Measurements from ENCODE around the gene MYL12A. TPM values are rescaled to one million over a fixed set of nuclear protein-coding genes. Genes with fewer than 3 reads are reported as not detected.

The MYL12A gene
- total and polyA plus RNA-seq, 2 of the 4 experiments (the other 2 are of a cell fraction) = 549 to 580 TPM

DNA sequence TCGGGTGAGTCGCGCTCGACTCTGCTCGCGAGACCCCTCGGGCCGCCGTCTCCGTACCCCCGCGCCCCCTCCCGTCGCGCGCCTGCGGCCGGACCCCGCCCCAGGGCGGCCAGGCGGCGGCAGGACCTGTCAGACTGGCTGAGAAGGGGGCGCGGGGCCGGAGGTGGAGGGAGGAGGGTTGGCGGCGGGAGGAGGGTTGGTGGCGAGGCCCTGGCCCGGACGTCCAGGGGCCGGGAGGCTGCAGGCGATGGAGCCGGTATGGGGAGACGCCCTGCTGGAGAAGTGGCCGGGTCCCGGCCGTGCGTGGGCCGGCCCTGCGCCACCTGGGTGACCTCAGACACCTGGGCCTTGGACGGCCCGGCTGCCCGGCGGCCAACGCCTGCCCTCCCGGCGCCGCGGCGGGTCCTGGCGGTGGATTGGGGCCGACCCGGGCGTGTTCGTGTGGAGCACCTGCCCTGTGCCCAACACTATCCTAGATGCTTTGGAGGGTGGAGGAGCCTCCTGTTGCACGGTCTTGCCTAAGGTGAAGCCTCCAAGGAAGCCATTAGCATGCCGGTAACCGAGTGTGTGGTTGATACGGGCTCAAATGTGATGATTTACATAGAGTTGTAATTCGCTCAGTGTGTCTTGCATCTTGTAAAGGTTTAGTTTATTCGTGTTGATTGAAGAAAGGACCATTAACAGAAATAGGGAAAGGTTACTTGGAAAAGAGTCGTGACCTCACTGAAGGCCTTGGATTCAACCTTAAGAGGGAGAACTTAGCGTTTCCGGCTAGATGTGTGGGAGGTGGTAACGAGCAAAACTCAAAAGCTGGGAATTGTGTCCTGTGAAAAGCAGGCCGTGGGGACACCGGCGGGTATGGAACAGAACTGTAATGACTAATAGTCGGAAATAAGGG lies 14.9 kb downstream of the MYL12A start:
- BruUV-seq (replicated peaks) = no TSS peak
- Histone ChIP-seq H4K5ac (ENCODE audit: low read depth, low read length) (peak overlapping the region; percentile 79; the same call in 1 of the 2 replicates), H4K20me1 (ENCODE audit: insufficient read depth, low read length) (peaks cover 49% of the 10 kb centered on the region), H2AK9ac (replicated peaks; ENCODE audit: low read depth, low read length, poor library complexity) (peak overlapping the region; percentile 98), H3K9ac (ENCODE audit: low read depth, low read length) (peak overlapping the region; percentile 99), H2BK15ac (ENCODE audit: low read depth, low read length) (peak overlapping the region; percentile 28; the same call in 1 of the 3 replicates), H2AFZ (replicated peaks; ENCODE audit: low read length, poor library complexity) (peak overlapping the region; percentile 92), H3K4me2 (ENCODE audit: low read depth, low read length) (peak overlapping the region; percentile 98), H3K56ac (ENCODE audit: extremely low read depth, insufficient read depth, low read length) (peak overlapping the region; percentile 88), H4K91ac (ENCODE audit: insufficient read depth, low read depth, low read length) (peak overlapping the region; percentile 63), H3K4ac (ENCODE audit: low read depth, low read length) (peak overlapping the region; percentile 86), H2BK20ac (ENCODE audit: low read depth, low read length) (no peak overlapping the region), H3K23ac (ENCODE audit: low read depth, low read length) (peak overlapping the region; percentile 83; the same call in 1 of the 2 replicates), H3K27me3 (ENCODE audit: control insufficient read depth, insufficient read depth, low read length) (no peaks in the 10 kb centered on the region), H2BK120ac (ENCODE audit: low read depth, low read length) (peak overlapping the region; percentile 17; the same call in 1 of the 2 replicates), H3K4me1 (ENCODE audit: control insufficient read depth, insufficient read depth, low read length) (peaks cover 12% of the 10 kb centered on the region), H4K8ac (ENCODE audit: low read depth in 2 of 2, low read length in 2 of 2) (peak overlapping the region; percentile 78 to 100; a peak in 3 of 4 replicates), H2AK5ac (ENCODE audit: low read depth, low read length) (peak overlapping the region; percentile 98), H3K36me3 (ENCODE audit: control insufficient read depth, insufficient read depth, low read length) (peaks cover 9% of the 10 kb centered on the region), H2BK5ac (ENCODE audit: low read depth, low read length, poor library complexity, severe bottlenecking) (peak overlapping the region; percentile 100), H3K4me3 (ENCODE audit: insufficient read depth, low read depth, low read length) (peak overlapping the region; percentile 87), H3K9me3 (ENCODE audit: control insufficient read depth, insufficient read depth, low read length) (no peaks in the 10 kb centered on the region), H3K14ac (replicated peaks; ENCODE audit: low read depth, low read length) (peak overlapping the region; percentile 99), H3K27ac (ENCODE audit: insufficient read depth, low read length) (peak overlapping the region; percentile 99), H3K79me1 (ENCODE audit: low read depth in 1 of 2, low read length in 2 of 2) (peaks cover 19 to 60% of the 10 kb centered on the region in 2 experiments; a peak in 3 of 4 replicates), H3K9me1 (ENCODE audit: insufficient read depth, low read length) (peaks cover 17% of the 10 kb centered on the region), H3K18ac (ENCODE audit: low read depth, low read length) (peak overlapping the region; percentile 78)
- WGBS, 2 experiments (ENCODE audit: extremely low coverage in 2 of 2, insufficient read length in 1 of 2) = 2% methylated on average over 10 of the region's 69 CpGs; no CpG with 5 or more reads in 1 of the 2 experiments
- ChIA-PET POLR2A (ENCODE audit: unreplicated experiment) (interaction anchor here (0.5 to 0.7 kb wide), 3 partner anchors 213 to 510 kb away, joined by 3 to 6 read pairs (median 3); no protein-coding TSS in a partner anchor), CTCF (interaction anchor here (0.6 kb wide), 1 partner anchor 429 kb away, joined by 3 read pairs; no protein-coding TSS in a partner anchor)
- dilution Hi-C loops (cut with HindIII; ENCODE audit: low sequenced_read_pairs, unreplicated experiment) (no loop called here), in situ Hi-C loops (cut with MboI; ENCODE audit: low sequenced_read_pairs) (no loop called here), intact Hi-C loops (cut with micrococcal nuclease) (loop anchor here (5.0 kb wide), 2 partner anchors 190 to 340 kb away; partner anchors contain the start of gene TGIF1)
- DNase-seq = no peak
- TF ChIP-seq, protein P1, sequence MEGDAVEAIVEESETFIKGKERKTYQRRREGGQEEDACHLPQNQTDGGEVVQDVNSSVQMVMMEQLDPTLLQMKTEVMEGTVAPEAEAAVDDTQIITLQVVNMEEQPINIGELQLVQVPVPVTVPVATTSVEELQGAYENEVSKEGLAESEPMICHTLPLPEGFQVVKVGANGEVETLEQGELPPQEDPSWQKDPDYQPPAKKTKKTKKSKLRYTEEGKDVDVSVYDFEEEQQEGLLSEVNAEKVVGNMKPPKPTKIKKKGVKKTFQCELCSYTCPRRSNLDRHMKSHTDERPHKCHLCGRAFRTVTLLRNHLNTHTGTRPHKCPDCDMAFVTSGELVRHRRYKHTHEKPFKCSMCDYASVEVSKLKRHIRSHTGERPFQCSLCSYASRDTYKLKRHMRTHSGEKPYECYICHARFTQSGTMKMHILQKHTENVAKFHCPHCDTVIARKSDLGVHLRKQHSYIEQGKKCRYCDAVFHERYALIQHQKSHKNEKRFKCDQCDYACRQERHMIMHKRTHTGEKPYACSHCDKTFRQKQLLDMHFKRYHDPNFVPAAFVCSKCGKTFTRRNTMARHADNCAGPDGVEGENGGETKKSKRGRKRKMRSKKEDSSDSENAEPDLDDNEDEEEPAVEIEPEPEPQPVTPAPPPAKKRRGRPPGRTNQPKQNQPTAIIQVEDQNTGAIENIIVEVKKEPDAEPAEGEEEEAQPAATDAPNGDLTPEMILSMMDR (conservative IDR thresholded peaks at IDR 0.05; ENCODE audit: low read depth, low read length) = no peak
- TF ChIP-seq MXI1 (IDR thresholded peaks at IDR 0.05; ENCODE audit: borderline replicate concordance, low read depth, low read length) = peak; percentile 28; the same call in 1 of the 2 replicates
- ATAC-seq (ENCODE audit: low read depth) = peak; percentile 30

Data from IMR-90 (cell line).